GM23338 (cell line): ENCODE measurements around the gene SBF1. TPM values are rescaled to one million over a fixed set of nuclear protein-coding genes. Genes with fewer than 3 reads are reported as not detected.

Experiments
- polyA plus RNA-seq: library from polyadenylated mRNA; unstranded; fragments of >200 nt; fragmentation: Nextera tagmentation; extraction: Ambion mirVana; gene quantifications from 2 replicates; pipeline ENCODE4 v1.2.1, GENCODE V29; 2016
- total RNA-seq: library from RNA; depleted of rRNA; stranded (reverse); fragments of >200 nt; shearing (Covaris generic); gene quantifications from 2 replicates; pipeline ENCODE4 v1.2.3, GENCODE V29; 2014; rRNA removed

The SBF1 gene
- total and polyA plus RNA-seq, 2 experiments from 2014 or later, result 26.5 to 85.4 TPM

Other genes with a start within 250 kb of the SBF1 start
- gene TUBGCP6, start 230.0 kb downstream of the SBF1 start, total RNA-seq, result 32.7 and 47.1 TPM in 2 replicates
- 18.6 TPM in 2 replicates for gene TUBGCP6, start 230.0 kb downstream of the SBF1 start, polyA plus RNA-seq
- 32.4 and 41.9 TPM in 2 replicates for gene HDAC10, start 223.8 kb downstream of the SBF1 start, total RNA-seq
- gene HDAC10, start 223.8 kb downstream of the SBF1 start, polyA plus RNA-seq, result 4.1 and 5.1 TPM in 2 replicates
- gene MAPK12, start 213.4 kb downstream of the SBF1 start, total RNA-seq, result 20.4 and 26.1 TPM in 2 replicates
- gene MAPK12, start 213.4 kb downstream of the SBF1 start, polyA plus RNA-seq, result 10.4 and 15.8 TPM in 2 replicates
- 1.6 and 1.9 TPM in 2 replicates for gene MAPK11, start 204.7 kb downstream of the SBF1 start, total RNA-seq
- gene MAPK11, start 204.7 kb downstream of the SBF1 start, polyA plus RNA-seq, result 0.34 and 0.78 TPM in 2 replicates
- 66.3 and 70.4 TPM in 2 replicates for gene PLXNB2, start 167.4 kb downstream of the SBF1 start, total RNA-seq
- 29.1 and 33.0 TPM in 2 replicates for gene PLXNB2, start 167.4 kb downstream of the SBF1 start, polyA plus RNA-seq
- gene DENND6B, start 148.0 kb downstream of the SBF1 start, total RNA-seq, result 1.3 TPM in 2 replicates
- 0.12 and 0.71 TPM in 2 replicates for gene DENND6B, start 148.0 kb downstream of the SBF1 start, polyA plus RNA-seq
- gene PPP6R2, start 131.7 kb downstream of the SBF1 start, total RNA-seq, result 37.5 and 45.8 TPM in 2 replicates
- gene PPP6R2, start 131.7 kb downstream of the SBF1 start, polyA plus RNA-seq, result 11.9 and 13.4 TPM in 2 replicates
- 7.1 and 12.8 TPM in 2 replicates for gene ADM2, start 6.5 kb upstream of the SBF1 start, total RNA-seq
- 3.3 and 3.5 TPM in 2 replicates for gene ADM2, start 6.5 kb upstream of the SBF1 start, polyA plus RNA-seq
- 0.16 TPM in 1 of 2 replicates, not detected in the other for gene MIOX, start 11.8 kb upstream of the SBF1 start, total RNA-seq
- not detected in 2 replicates for gene MIOX, start 11.8 kb upstream of the SBF1 start, polyA plus RNA-seq
- 30.7 and 36.3 TPM in 2 replicates for gene LMF2, start 32.7 kb upstream of the SBF1 start, total RNA-seq
- gene LMF2, start 32.7 kb upstream of the SBF1 start, polyA plus RNA-seq, result 14.6 and 15.6 TPM in 2 replicates
- 76.1 and 77.5 TPM in 2 replicates for gene NCAPH2, start 33.2 kb upstream of the SBF1 start, total RNA-seq
- gene NCAPH2, start 33.2 kb upstream of the SBF1 start, polyA plus RNA-seq, result 52.2 and 60.7 TPM in 2 replicates
- 1.6 and 4.9 TPM in 2 replicates for gene SCO2, start 50.6 kb upstream of the SBF1 start, total RNA-seq
- gene SCO2, start 50.6 kb upstream of the SBF1 start, polyA plus RNA-seq, result 1.1 and 2.6 TPM in 2 replicates
- 0.28 and 1.2 TPM in 2 replicates for gene TYMP, start 55.0 kb upstream of the SBF1 start, total RNA-seq
- 1.8 and 1.9 TPM in 2 replicates for gene TYMP, start 55.0 kb upstream of the SBF1 start, polyA plus RNA-seq
- gene KLHDC7B, start 70.9 kb upstream of the SBF1 start, total RNA-seq, result 0.58 TPM in 1 of 2 replicates, not detected in the other
- gene KLHDC7B, start 70.9 kb upstream of the SBF1 start, polyA plus RNA-seq, result not detected in 2 replicates
- not detected in 2 replicates for gene SYCE3, start 87.9 kb upstream of the SBF1 start, total RNA-seq
- gene SYCE3, start 87.9 kb upstream of the SBF1 start, polyA plus RNA-seq, result not detected in 2 replicates
- gene CPT1B, start 103.4 kb upstream of the SBF1 start, total RNA-seq, result 5.5 and 14.4 TPM in 2 replicates
- gene CPT1B, start 103.4 kb upstream of the SBF1 start, polyA plus RNA-seq, result 5.6 and 6.4 TPM in 2 replicates
- 51.2 and 67.0 TPM in 2 replicates for gene CHKB, start 107.8 kb upstream of the SBF1 start, total RNA-seq
- gene CHKB, start 107.8 kb upstream of the SBF1 start, polyA plus RNA-seq, result 61.6 and 63.7 TPM in 2 replicates
- 2.8 and 3.5 TPM in 2 replicates for gene MAPK8IP2, start 125.8 kb upstream of the SBF1 start, total RNA-seq
- gene MAPK8IP2, start 125.8 kb upstream of the SBF1 start, polyA plus RNA-seq, result 0.15 and 0.16 TPM in 2 replicates
- 8.2 and 8.6 TPM in 2 replicates for gene ARSA, start 153.1 kb upstream of the SBF1 start, total RNA-seq
- 7.1 and 8.1 TPM in 2 replicates for gene ARSA, start 153.1 kb upstream of the SBF1 start, polyA plus RNA-seq
- 4.9 and 5.1 TPM in 2 replicates for gene SHANK3, start 197.8 kb upstream of the SBF1 start, total RNA-seq
- gene SHANK3, start 197.8 kb upstream of the SBF1 start, polyA plus RNA-seq, result 0.52 and 0.56 TPM in 2 replicates